HEK293 (cell line): ENCODE data around the gene RB1.

Experiments
- ZNF239 ChIP-seq: fragments of 450-650 bp; formaldehyde crosslinking; IDR thresholded peaks from 2 replicates; pipeline ENCODE4 v1.5.1; 2016; ENCODE audit warnings: missing biosample characterization, missing genetic modification characterization
- ZNF548 ChIP-seq: fragments of 450-650 bp; formaldehyde crosslinking; IDR thresholded peaks from 2 replicates; pipeline ENCODE4 v1.5.1; 2016; ENCODE audit warnings: missing biosample characterization, missing genetic modification characterization
- ZNF747 ChIP-seq: fragments of 450-650 bp; formaldehyde crosslinking; IDR thresholded peaks from 2 replicates; pipeline ENCODE4 v1.5.1; 2016; ENCODE audit warnings: missing biosample characterization, missing genetic modification characterization
- TF ChIP-seq, protein P1 (sequence below): fragments of 450-650 bp; formaldehyde crosslinking; conservative IDR thresholded peaks from 2 replicates; pipeline ENCODE4 v1.5.1; 2016; ENCODE audit warnings: low read depth, missing biosample characterization, missing genetic modification characterization
- TF ChIP-seq, protein P2 (sequence below): fragments of 450-650 bp; formaldehyde crosslinking; IDR thresholded peaks from 2 replicates; pipeline ENCODE4 v1.5.1; 2016; ENCODE audit warnings: missing biosample characterization, missing genetic modification characterization
- TF ChIP-seq, protein P3 (sequence below): fragments of 450-650 bp; IDR thresholded peaks from 2 replicates; pipeline ENCODE4 v1.5.1; 2018; ENCODE audit warnings: missing biosample characterization, mild to moderate bottlenecking, missing genetic modification characterization
- TF ChIP-seq, protein P4 (sequence below): fragments of 450-650 bp; formaldehyde crosslinking; IDR thresholded peaks from 2 replicates; pipeline ENCODE4 v1.5.1; 2016; ENCODE audit warnings: missing biosample characterization, missing genetic modification characterization
- TF ChIP-seq, protein P5 (sequence below): fragments of 450-650 bp; formaldehyde crosslinking; IDR thresholded peaks from 2 replicates; pipeline ENCODE4 v1.5.1; 2016; ENCODE audit warnings: missing biosample characterization, missing genetic modification characterization
- TF ChIP-seq, protein P6 (sequence below): fragments of 450-650 bp; formaldehyde crosslinking; IDR thresholded peaks from 2 replicates; pipeline ENCODE4 v1.5.1; 2017; ENCODE audit warnings: missing biosample characterization, missing genetic modification characterization

DNA sequence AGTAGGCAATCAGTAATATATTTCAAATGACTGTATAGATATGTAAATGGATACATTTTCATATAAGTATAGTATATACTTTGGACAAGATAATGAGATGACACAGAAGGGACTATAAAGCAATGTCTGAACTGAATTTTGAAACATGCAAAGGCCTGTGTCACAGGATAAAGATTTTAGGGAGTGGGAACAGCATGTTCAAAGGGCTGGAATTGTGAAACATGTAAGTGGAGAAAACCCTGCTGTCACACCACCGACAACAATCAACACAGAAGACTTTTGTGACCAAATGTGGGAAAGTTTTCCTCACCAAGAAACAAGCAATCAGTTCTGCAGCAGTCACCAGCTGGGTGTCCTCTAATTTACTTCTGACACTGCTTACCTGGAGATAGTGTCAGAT lies 66.4 kb downstream of the RB1 start:
- TF ChIP-seq, protein P1, sequence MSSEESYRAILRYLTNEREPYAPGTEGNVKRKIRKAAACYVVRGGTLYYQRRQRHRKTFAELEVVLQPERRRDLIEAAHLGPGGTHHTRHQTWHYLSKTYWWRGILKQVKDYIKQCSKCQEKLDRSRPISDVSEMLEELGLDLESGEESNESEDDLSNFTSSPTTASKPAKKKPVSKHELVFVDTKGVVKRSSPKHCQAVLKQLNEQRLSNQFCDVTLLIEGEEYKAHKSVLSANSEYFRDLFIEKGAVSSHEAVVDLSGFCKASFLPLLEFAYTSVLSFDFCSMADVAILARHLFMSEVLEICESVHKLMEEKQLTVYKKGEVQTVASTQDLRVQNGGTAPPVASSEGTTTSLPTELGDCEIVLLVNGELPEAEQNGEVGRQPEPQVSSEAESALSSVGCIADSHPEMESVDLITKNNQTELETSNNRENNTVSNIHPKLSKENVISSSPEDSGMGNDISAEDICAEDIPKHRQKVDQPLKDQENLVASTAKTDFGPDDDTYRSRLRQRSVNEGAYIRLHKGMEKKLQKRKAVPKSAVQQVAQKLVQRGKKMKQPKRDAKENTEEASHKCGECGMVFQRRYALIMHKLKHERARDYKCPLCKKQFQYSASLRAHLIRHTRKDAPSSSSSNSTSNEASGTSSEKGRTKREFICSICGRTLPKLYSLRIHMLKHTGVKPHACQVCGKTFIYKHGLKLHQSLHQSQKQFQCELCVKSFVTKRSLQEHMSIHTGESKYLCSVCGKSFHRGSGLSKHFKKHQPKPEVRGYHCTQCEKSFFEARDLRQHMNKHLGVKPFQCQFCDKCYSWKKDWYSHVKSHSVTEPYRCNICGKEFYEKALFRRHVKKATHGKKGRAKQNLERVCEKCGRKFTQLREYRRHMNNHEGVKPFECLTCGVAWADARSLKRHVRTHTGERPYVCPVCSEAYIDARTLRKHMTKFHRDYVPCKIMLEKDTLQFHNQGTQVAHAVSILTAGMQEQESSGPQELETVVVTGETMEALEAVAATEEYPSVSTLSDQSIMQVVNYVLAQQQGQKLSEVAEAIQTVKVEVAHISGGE (tag by site-specific recombination): no peak
- TF ChIP-seq, protein P2, sequence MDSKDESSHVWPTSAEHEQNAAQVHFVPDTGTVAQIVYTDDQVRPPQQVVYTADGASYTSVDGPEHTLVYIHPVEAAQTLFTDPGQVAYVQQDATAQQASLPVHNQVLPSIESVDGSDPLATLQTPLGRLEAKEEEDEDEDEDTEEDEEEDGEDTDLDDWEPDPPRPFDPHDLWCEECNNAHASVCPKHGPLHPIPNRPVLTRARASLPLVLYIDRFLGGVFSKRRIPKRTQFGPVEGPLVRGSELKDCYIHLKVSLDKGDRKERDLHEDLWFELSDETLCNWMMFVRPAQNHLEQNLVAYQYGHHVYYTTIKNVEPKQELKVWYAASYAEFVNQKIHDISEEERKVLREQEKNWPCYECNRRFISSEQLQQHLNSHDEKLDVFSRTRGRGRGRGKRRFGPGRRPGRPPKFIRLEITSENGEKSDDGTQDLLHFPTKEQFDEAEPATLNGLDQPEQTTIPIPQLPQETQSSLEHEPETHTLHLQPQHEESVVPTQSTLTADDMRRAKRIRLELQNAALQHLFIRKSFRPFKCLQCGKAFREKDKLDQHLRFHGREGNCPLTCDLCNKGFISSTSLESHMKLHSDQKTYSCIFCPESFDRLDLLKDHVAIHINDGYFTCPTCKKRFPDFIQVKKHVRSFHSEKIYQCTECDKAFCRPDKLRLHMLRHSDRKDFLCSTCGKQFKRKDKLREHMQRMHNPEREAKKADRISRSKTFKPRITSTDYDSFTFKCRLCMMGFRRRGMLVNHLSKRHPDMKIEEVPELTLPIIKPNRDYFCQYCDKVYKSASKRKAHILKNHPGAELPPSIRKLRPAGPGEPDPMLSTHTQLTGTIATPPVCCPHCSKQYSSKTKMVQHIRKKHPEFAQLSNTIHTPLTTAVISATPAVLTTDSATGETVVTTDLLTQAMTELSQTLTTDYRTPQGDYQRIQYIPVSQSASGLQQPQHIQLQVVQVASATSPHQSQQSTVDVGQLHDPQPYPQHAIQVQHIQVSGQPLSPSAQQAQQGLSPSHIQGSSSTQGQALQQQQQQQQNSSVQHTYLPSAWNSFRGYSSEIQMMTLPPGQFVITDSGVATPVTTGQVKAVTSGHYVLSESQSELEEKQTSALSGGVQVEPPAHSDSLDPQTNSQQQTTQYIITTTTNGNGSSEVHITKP (tag by site-specific recombination): no peak
- TF ChIP-seq, protein P3, sequence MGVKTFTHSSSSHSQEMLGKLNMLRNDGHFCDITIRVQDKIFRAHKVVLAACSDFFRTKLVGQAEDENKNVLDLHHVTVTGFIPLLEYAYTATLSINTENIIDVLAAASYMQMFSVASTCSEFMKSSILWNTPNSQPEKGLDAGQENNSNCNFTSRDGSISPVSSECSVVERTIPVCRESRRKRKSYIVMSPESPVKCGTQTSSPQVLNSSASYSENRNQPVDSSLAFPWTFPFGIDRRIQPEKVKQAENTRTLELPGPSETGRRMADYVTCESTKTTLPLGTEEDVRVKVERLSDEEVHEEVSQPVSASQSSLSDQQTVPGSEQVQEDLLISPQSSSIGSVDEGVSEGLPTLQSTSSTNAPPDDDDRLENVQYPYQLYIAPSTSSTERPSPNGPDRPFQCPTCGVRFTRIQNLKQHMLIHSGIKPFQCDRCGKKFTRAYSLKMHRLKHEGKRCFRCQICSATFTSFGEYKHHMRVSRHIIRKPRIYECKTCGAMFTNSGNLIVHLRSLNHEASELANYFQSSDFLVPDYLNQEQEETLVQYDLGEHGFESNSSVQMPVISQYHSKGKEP (tag by site-specific recombination): no peak
- TF ChIP-seq, protein P4, sequence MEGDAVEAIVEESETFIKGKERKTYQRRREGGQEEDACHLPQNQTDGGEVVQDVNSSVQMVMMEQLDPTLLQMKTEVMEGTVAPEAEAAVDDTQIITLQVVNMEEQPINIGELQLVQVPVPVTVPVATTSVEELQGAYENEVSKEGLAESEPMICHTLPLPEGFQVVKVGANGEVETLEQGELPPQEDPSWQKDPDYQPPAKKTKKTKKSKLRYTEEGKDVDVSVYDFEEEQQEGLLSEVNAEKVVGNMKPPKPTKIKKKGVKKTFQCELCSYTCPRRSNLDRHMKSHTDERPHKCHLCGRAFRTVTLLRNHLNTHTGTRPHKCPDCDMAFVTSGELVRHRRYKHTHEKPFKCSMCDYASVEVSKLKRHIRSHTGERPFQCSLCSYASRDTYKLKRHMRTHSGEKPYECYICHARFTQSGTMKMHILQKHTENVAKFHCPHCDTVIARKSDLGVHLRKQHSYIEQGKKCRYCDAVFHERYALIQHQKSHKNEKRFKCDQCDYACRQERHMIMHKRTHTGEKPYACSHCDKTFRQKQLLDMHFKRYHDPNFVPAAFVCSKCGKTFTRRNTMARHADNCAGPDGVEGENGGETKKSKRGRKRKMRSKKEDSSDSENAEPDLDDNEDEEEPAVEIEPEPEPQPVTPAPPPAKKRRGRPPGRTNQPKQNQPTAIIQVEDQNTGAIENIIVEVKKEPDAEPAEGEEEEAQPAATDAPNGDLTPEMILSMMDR (tag by site-specific recombination): no peak
- TF ChIP-seq, protein P5, sequence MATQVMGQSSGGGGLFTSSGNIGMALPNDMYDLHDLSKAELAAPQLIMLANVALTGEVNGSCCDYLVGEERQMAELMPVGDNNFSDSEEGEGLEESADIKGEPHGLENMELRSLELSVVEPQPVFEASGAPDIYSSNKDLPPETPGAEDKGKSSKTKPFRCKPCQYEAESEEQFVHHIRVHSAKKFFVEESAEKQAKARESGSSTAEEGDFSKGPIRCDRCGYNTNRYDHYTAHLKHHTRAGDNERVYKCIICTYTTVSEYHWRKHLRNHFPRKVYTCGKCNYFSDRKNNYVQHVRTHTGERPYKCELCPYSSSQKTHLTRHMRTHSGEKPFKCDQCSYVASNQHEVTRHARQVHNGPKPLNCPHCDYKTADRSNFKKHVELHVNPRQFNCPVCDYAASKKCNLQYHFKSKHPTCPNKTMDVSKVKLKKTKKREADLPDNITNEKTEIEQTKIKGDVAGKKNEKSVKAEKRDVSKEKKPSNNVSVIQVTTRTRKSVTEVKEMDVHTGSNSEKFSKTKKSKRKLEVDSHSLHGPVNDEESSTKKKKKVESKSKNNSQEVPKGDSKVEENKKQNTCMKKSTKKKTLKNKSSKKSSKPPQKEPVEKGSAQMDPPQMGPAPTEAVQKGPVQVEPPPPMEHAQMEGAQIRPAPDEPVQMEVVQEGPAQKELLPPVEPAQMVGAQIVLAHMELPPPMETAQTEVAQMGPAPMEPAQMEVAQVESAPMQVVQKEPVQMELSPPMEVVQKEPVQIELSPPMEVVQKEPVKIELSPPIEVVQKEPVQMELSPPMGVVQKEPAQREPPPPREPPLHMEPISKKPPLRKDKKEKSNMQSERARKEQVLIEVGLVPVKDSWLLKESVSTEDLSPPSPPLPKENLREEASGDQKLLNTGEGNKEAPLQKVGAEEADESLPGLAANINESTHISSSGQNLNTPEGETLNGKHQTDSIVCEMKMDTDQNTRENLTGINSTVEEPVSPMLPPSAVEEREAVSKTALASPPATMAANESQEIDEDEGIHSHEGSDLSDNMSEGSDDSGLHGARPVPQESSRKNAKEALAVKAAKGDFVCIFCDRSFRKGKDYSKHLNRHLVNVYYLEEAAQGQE (tag by site-specific recombination): no peak
- TF ChIP-seq, protein P6, sequence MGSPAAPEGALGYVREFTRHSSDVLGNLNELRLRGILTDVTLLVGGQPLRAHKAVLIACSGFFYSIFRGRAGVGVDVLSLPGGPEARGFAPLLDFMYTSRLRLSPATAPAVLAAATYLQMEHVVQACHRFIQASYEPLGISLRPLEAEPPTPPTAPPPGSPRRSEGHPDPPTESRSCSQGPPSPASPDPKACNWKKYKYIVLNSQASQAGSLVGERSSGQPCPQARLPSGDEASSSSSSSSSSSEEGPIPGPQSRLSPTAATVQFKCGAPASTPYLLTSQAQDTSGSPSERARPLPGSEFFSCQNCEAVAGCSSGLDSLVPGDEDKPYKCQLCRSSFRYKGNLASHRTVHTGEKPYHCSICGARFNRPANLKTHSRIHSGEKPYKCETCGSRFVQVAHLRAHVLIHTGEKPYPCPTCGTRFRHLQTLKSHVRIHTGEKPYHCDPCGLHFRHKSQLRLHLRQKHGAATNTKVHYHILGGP (tag by site-specific recombination): no peak
- TF ChIP-seq ZNF239 (tag by site-specific recombination): no peak
- TF ChIP-seq ZNF548: no peak
- TF ChIP-seq ZNF747 (tag by site-specific recombination): no peak
